Measurements from ENCODE around the gene DNAJC10.

The DNAJC10 gene

DNA sequence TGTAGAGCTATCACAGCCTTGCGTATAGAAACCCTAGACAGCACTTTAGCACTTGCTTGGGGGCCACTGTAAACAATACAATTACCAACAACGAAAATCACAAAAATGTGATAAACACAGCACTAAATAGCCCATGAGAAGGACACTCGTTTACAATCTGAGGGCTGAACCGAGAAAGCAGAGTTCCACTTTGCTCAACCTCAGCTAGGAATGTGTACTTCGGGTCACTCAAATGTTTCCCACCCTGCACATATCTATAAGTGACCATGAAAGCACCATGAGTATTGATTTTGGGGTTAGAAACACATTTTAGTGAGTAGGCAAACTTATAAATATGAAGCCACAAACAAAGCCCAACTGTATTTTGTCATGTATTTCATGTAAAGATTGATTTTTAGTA, 88.1 kb downstream of the DNAJC10 start:
- DNase-seq: no peak

DNA sequence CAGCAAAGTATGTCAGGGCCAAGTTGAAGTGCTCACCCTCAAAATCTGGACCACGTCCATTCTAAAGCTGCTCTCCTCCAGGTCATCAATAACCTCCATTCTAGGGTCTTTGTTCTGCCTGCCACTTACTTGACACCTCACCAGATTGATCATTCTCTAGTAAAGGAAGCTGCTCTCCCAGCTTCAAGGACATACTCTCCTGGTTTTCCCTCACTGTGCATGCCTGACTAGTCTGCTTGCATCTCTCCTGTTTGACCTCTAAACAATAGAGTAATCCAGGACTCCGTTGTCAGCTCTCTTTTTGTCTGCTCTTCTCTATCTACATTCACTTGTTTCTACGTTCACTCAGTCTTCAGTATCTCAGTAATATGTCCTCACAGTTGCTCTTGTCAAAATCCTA, 91.3 kb downstream of the DNAJC10 start:
- DNase-seq: no peak

DNA sequence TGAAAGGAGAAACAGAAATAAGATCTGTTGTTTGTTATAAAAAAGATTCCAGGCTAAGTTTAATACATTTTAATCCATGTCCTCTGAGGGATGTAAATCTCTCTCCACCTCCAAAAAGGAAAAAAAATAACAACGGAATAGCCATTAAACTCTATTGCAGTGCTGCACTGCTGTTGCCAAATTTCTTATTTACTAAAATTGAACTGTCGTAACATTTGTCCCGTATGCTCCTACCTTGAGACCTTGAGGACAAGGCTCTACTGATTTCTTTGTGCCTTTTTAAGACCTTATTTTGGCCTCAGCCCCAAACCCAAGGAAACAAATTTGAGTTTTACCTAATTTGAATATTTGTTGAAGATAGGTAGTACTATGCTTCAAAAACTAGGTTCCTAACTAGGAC, 94.0 kb downstream of the DNAJC10 start:
- no peak for DNase-seq

DNA sequence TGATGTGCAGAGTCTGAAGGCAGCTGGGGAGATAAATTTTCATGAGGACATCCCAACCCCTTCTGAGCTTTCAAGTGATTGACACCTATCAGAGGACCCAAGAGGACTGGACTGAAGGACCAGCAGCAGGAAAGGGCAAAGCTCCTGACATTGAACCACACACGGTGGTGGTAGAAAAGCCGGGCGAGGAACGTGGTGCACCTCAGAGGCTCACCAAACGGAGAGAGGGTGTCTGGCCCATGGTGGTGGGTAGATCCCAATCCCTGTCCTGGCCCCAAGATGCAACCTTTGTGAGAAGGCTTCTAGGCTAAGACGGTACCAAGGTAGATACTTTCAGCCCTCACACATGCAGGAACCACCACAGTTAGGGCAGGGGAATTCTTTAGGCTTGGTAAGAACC, 98.3 kb downstream of the DNAJC10 start:
- no peak for DNase-seq

DNA sequence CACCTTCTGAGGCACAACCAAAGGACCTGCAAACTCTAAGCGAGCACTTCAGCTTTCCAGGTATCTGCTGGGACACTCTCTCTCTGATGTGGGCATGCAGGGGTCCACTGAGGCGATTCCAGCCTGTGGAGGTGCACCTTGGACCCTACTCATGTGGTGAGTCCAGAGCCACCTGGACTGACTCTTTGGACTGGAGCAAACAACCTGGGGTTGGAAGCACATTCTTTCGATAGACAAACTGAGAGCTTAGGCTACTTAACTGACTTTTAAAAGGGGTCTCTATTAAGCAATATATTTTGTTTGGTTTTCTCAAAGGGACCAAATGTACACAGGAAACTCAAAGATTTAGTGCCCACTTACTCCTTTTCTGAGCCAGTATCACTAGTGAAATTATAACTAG, 98.7 kb downstream of the DNAJC10 start:
- no peak for DNase-seq

DNA sequence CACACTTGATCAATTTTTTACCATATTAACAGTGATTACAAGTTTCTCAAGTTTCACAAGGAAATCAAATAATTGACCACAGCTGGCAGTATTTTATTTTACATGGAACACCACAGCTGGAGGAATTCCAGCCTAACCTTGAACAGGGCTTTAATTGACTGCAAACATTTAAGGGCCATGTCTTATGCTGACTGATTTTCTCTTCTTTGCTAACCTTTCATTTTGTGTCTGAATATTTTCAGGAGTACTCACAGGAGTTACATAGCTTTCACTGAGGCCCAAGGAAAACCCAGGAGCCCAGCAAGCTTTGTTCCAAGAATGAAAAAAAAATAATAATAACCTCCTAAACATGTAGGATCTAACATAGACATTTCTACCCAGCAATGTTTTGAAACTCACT, 100.8 kb downstream of the DNAJC10 start:
- no peak for DNase-seq

DNA sequence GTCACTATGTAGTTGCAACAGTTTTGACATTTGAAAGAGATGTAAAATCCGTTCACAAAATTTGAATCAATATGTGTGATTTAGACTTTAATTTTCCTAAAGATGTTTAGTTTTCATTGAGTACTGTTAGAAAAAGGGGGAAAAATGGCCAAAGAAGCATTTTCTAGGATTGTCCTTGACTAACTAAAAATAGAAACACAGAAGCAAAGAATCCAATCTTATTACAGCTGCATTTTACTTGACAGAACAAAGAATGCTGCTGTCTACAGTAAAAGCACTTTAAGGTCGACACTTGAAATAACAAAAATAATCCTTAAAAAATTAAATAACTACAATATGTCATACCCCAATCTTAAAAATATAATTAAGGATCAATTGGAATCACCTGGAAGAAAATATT, 101.5 kb downstream of the DNAJC10 start:
- DNase-seq: no peak

DNA sequence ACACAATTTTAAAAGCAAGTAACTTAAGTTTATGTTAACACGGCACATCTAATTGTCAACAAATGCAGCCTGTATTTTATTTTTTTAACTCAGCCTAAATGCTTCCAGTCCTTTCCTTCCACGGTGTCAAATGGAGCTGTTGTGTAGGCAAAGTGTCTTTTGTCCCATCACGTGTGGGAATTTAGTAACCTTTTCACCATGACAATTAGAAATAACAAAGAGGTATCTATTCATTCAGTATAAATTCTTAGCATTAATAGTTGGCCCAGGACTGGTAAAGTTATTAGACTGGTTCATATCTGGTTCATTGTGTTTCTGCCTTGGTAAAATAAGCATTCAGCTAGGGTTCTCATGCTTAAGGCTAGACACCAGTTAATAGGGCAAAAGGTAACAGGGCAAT, 102.4 kb downstream of the DNAJC10 start:
- DNase-seq: no peak

DNA sequence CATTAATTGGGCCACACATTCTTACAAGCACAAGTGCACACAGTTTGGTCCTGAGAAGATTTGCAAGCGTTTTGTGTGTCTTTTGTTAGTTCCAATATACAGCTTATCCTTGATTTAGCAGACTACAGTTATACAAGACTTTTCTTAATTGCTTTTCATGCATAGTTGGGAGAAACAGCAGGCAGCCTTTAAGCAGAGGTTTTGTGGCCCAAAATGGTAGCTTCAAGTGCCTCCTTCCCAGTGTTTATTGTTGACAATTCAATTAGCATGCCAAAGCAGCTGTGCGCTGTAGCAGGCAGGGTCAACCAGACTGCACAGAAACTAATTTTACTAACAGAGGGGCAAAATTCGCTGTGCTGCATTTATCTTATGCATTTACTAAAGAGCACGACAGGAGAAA, 102.9 kb downstream of the DNAJC10 start:
- DNase-seq: no peak

DNA sequence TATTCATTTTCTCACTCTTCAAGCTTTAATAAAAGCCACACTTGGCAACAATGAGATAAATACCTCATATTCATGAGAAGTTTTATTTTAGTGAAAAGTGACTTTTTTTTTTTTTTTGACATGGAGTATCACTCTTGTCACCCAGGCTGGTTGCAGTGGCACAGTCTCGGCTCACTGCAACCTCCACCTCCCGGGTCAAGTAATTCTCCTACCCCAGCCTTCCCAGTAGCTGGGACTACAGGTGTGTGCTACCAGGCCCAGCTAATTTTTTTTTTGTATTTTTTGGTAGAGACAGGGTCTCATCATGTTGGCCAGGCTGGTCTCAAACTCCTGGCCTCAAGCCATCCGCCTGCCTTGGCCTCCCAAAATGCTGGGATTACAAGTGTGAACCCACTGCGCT, 103.4 kb downstream of the DNAJC10 start:
- no peak for DNase-seq

DNA sequence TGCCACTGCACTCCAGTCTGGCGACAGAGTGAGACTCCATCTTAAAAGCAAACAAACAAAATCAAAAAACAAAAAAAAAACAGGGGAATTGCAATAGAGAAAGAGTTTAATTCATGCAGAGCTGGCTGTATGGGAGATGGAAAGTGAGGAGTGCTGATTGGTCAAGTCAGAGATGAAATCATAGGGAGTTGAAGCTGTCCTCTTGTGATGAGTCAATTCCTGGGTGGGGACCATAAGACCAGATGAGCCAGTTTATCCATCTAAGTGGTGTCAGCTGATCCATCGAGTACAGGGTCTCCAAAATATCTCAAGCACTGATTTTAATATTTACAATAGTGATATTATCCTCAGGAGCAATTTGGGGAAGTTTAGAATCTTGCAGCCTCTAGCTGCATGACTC, 105.1 kb downstream of the DNAJC10 start:
- DNase-seq: no peak

DNA sequence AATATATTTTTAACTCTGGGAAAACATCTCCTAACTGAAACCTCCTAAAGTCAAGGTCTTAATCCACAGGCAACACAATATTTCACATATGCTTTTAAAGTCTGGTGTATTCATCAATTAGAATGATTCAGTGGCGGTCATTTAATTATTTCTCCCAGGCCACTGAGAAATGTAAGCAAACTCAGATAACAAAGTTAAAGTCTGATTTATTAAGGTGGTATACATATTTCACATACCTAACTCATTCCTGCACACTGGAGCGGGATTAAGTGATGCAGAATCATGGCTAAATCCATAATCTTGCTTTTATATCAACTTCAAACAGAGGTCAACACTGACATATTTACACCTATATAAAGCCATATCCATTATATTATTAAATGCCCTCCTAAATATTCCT, 106.7 kb downstream of the DNAJC10 start:
- no peak for DNase-seq

DNA sequence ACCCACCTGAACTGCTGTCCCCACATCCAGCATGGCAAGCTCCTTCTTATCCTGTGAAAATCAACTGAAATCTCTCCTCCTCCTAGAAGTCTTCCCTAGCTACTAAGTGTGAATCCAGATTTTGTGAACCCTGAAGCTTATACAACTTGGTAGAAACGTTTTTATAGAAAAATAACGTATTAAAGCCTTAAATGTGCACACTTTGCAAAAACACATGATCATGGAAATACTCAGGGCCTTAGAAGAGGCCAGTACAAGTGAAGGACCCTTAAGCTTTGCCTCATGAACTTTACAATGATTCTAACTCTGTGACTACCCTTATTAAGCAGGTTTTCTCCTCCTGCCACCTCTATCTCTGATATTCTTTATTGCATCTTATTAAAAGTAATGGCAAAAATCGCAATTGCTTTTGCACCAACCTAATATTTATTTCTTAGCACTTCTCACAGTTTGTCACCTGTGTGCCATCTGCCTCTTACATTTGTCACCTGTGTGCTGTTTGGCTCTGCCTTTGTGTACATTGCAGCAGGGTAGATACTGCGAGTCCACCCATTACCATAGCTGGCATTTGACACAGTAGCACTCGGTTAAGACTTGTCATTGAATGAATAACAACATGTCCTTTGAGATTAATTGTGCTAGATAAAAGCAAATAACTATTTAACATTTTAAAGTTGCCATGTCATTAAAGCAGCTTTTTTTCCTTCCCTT, 108.2 kb downstream of the DNAJC10 start:
- DNase-seq: no peak

DNA sequence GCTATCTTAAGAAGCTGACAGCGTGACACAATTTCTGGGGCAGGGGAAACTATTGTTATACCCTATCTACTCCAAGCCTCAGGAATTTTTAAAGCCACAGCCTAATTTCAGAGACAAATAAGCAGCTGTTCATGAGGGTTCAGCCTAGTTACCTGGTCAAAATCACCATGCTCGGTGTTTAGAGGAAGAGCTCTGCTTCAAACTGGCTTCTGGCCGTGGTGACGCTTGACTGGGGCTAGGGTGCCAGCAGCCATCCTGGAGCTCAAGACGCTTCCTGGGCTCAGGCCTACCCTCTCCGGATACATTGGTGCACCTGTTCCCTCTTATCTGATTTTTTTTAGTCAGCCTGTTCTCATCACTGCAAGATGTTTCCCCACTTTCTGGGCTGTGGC, 108.7 kb downstream of the DNAJC10 start:
- DNase-seq: no peak

DNA sequence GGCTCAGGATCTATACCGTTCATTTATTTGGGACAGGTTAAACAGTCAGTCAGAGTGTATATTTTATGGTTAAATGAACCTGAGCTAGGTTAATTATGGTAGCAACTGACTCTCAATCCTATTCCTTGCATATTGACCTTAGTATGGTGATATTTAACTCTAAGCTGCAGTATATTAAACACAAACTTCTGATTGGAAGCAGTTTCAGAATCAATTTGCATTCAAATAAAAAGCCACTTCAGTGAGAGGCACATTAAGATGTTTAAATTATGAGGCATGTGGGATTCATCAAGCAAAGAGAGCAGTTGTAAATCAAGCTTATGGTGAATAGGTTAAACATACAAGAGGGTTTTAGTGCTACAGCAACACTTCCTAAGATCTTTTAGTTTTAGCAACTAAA, 110.0 kb downstream of the DNAJC10 start:
- no peak for DNase-seq

DNA sequence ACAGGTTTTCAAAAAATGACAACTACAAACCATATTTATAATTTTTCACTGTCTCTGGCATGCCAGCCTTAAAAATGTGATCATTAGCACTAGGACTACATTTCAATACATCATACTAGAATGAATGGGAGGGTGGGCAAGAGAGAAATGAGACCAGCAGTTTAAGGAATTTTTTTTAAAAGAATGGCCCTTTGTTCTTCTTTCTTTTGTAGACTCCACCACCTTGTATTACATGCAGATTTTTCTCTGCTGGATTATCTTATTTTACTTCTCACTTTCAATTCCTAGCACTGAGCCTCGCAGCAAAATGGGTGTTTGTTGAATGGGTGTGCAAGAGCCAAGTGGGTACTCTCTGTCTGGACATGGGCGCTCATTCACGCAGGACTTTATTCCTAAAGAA, 110.4 kb downstream of the DNAJC10 start:
- DNase-seq: no peak

DNA sequence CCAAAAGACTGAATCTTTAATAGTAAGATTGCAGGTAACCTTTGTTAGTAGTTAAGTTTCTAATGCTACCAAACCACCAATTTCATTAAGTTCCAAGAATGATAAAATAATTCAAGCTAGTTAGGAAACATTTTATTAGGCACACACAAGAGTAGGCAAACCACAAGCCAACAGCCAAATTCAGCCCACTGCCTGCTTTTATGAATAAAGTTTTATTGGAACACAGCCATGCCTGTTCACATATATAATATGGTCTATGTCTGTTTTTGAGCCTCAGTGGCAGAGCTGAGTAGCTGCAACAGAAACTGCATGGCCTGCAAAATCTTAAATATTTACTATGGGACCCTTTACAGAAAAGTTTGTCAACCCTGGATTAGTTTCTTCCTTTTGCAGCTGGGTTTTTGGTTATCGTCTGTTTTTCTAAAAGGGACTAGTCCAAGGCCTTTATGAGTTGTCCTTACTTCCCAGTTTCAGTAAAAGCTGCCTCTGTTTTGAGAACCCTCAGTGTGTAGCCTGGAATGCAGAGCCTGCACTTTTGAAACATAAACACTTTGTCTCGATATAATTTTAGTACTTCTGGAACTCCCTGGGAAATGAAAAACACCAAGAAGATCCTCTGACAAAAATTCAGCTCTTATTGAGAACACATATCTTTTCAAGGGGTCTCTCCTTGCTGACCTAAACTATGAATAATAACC, 111.3 kb downstream of the DNAJC10 start:
- DNase-seq: no peak

DNA sequence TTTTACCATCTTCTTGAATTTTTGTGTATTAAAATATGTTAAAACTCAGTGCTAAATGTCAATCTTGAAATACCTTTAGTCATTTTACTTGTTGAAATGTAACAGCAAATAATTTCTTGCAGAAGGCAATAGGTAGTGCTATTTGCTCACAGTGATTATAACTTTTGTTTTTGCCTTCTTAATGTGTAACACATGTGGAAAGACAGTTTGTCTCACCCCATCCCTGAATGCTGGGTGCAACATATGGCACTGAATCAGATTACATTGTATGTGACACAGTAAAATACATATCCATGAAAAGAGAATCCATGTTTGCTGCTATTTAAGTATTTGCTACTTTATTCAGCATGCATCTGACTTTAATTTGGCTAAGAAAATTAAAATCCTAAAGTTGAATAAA, 115.0 kb downstream of the DNAJC10 start:
- DNase-seq: no peak

DNA sequence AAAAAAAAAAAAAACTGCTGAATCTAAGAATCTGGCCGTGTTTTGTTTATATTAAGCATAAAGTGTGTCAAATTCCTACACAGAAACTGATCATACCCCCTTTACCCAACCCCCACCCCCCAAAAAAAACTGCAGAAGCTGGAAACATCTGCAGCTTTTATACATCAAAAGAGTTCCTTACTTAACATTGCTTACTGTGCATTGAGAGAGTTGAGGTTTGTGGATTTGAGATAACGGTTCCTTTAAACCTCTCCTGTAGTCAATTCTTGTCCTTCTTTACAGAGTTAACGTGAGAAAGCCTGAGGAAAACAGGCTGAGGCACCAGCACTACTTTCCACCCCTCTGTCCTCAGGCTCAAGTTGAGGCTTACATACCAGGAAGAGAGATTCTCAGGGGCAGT, 115.9 kb downstream of the DNAJC10 start:
- no peak for DNase-seq

DNA sequence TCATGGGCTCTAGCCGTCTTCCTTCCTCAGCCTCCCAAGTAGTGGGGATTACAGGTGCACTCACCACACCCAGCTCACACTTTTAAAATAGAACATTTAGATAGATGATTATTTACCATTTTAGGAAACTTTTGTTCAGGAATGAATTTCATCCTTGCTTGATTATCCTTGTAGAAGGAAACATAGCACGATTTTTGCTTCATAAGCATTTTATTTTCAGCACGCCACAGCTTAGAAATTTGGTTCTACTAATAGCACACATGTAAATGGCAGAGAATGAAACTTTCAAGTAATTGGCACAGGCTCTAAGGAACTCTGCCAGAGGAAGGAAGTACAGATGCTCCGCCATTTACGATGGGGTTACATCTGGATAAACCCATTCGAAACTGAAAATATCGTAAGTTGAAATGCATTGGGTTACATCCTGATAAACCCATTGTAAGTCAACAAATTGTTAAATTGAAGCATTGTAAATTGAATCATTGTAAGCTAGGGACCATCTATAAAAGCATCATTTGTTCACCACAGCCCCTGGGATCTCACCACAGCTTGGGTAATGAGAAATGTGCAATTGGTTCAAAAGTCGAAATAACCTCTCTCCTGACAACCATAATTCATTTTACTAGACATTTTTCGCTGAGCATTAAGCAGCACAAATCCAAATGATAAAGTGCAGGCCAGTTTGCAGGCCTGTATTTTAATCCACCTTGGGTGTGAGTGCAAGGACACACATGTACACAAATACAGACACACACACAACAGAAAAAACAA, 117.2 kb downstream of the DNAJC10 start:
- no peak for DNase-seq

DNA sequence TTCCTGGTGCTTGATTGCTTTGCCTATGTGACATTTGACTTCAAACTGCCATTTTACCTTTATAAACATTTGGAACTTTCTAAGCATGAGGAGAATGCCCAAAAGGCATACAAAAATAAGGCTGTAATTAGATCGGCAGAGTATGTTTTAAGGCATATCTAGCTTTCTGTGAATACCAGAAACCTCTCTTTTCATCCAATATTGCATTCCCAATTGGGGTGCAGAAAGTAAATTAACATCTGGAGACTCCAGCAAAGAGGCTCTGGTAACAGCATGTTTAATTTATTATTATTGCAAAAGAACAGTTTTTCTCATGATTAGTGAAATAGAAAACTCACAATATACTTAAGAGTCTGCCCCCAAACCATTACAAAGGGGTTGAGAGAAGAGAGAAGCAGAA, 118.2 kb downstream of the DNAJC10 start:
- DNase-seq: no peak

DNA sequence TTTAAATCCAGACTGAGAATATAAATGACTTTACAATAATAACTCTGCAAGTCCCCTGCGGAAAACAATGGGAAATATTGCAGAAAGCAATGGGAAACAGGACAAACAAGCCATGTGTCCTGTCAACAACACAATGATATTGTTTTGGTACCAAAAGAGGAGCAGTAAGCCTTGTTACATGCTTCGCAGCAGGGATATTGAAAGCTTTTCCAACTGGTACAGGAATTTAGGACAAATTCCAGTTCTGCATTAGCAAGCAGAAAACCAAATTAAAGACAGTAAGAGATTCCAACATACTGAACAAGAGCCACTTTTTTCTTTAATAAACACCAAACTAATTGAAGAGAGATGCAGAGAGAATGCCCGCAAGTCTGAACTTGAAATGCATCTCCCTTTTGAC, 120.4 kb downstream of the DNAJC10 start:
- no peak for DNase-seq

Measured in activated CD4-positive, alpha-beta T cell treated with anti-CD3 and anti-CD28 coated beads for 48 hours (primary cell).